HepG2 (cell line): Measurements from ENCODE around the gene SLC41A3. TPM values are rescaled to one million over a fixed set of nuclear protein-coding genes. Genes with fewer than 3 reads are reported as not detected.

Experiments
- AKAP8 ChIP-seq: sonication (generic); formaldehyde crosslinking; IDR thresholded peaks from 2 replicates; pipeline ENCODE4 v1.5.1; 2020; ENCODE audit warnings: mild to moderate bottlenecking, missing genetic modification reagents
- HNF4A ChIP-seq: sonication (generic); formaldehyde crosslinking; IDR thresholded peaks from 2 replicates; pipeline ENCODE4 v1.4.0; 2020; ENCODE audit warnings: missing genetic modification reagents
- KLF15 ChIP-seq: sonication (generic); formaldehyde crosslinking; IDR thresholded peaks from 2 replicates; pipeline ENCODE4 v1.8.1; 2023; ENCODE audit warnings: borderline replicate concordance, mild to moderate bottlenecking, inconsistent platforms, missing genetic modification reagents, mixed read lengths
- NFATC3 ChIP-seq: sonication (generic); formaldehyde crosslinking; IDR thresholded peaks from 2 replicates; pipeline ENCODE4 v1.5.1; 2020; ENCODE audit warnings: mild to moderate bottlenecking, missing genetic modification reagents
- POLR2A ChIP-seq, 2 experiments: IDR thresholded peaks; 2 replicates each; pipeline ENCODE4 v1.6.1; 2011; ENCODE audit warnings: low read depth in 2 of 2, low read length in 2 of 2, mild to moderate bottlenecking in 1 of 2, moderate library complexity in 1 of 2; ENCODE audit not compliant: insufficient read depth in 1 of 2
- PRMT3 ChIP-seq: sonication (generic); formaldehyde crosslinking; IDR thresholded peaks from 2 replicates; pipeline ENCODE4 v1.8.1; 2022; ENCODE audit warnings: low read depth, mild to moderate bottlenecking, moderate library complexity, missing genetic modification reagents, borderline replicate concordance
- SIN3B ChIP-seq: fragments of 150-350 bp; IDR thresholded peaks from 2 replicates; pipeline ENCODE4 v1.6.1; 2014; ENCODE audit warnings: low read length
- SMAD3 ChIP-seq: sonication (generic); formaldehyde crosslinking; IDR thresholded peaks from 2 replicates; pipeline ENCODE4 v1.4.0; 2020; ENCODE audit warnings: missing genetic modification reagents
- SOX5 ChIP-seq: IDR thresholded peaks from 2 replicates; pipeline ENCODE4 v1.6.1; 2016; ENCODE audit warnings: borderline replicate concordance
- SSRP1 ChIP-seq: IDR thresholded peaks from 2 replicates; pipeline ENCODE4 v1.6.1; 2016; ENCODE audit warnings: control low read depth
- STAG1 ChIP-seq: sonication (generic); formaldehyde crosslinking; IDR thresholded peaks from 2 replicates; pipeline ENCODE4 v1.4.0; 2020; ENCODE audit warnings: missing genetic modification reagents
- TEAD3 ChIP-seq: optimal IDR thresholded peaks from 2 replicates; pipeline ENCODE3; 2016; ENCODE audit warnings: borderline replicate concordance
- ZFP82 ChIP-seq: sonication (generic); formaldehyde crosslinking; IDR thresholded peaks from 2 replicates; pipeline ENCODE4 v1.5.1; 2020; ENCODE audit warnings: mild to moderate bottlenecking, missing genetic modification reagents, borderline replicate concordance
- ZFYVE20 ChIP-seq: sonication (generic); formaldehyde crosslinking; IDR thresholded peaks from 2 replicates; pipeline ENCODE4 v1.8.0; 2023; ENCODE audit warnings: low read depth, mild to moderate bottlenecking, moderate library complexity, missing genetic modification reagents, borderline replicate concordance
- ZNF263 ChIP-seq: sonication (generic); formaldehyde crosslinking; IDR thresholded peaks from 2 replicates; pipeline ENCODE4 v1.4.0; 2020; ENCODE audit warnings: missing genetic modification reagents
- ZNF3 ChIP-seq: IDR thresholded peaks from 2 replicates; pipeline ENCODE4 v1.7.0; 2017; ENCODE audit warnings: inconsistent platforms
- ZNF354B ChIP-seq: sonication (generic); formaldehyde crosslinking; IDR thresholded peaks from 2 replicates; pipeline ENCODE4 v1.8.0; 2022; ENCODE audit warnings: mild to moderate bottlenecking, missing genetic modification reagents
- ZNF672 ChIP-seq: sonication (generic); formaldehyde crosslinking; IDR thresholded peaks from 2 replicates; pipeline ENCODE4 v1.8.1; 2022; ENCODE audit warnings: missing genetic modification reagents
- ZSCAN21 ChIP-seq: sonication (generic); formaldehyde crosslinking; IDR thresholded peaks from 2 replicates; pipeline ENCODE4 v1.8.0; 2022; ENCODE audit warnings: mild to moderate bottlenecking, missing genetic modification reagents, moderate library complexity, borderline replicate concordance
- polyA plus RNA-seq, 8 experiments: library from polyadenylated mRNA; depleted of rRNA in 3 of 8; stranded (reverse) in 7 of 8; unstranded in 1 of 8; fragments of >200 nt; fragmentation: Illumina TruSeq in 4 of 8; extraction: Trizol in 4 of 8; gene quantifications; 2 replicates each; pipeline versions ENCODE4 v1.2.1 to v1.2.3, GENCODE V29; 2011 to 2016; ENCODE audit warnings: low read depth in 4 of 8, missing spikeins in 1 of 8, mixed read lengths in 1 of 8; ENCODE audit not compliant: insufficient read depth in 1 of 8
- total RNA-seq, 5 experiments: library from RNA; depleted of rRNA; stranded (reverse); fragments of >200 nt; fragmentation: Illumina TruSeq; extraction: Trizol; gene quantifications; 2 replicates each; pipeline ENCODE4 v1.2.3, GENCODE V29; 2016; ENCODE audit warnings: low read depth in 1 of 5
- TF ChIP-seq, protein P1 (sequence below): sonication (generic); formaldehyde crosslinking; IDR thresholded peaks from 2 replicates; pipeline ENCODE4 v1.8.1; 2023; ENCODE audit warnings: mild to moderate bottlenecking, missing genetic modification reagents
- TF ChIP-seq, protein P2 (sequence below): sonication (generic); formaldehyde crosslinking; IDR thresholded peaks from 2 replicates; pipeline ENCODE4 v1.8.1; 2023; ENCODE audit warnings: mild to moderate bottlenecking, moderate library complexity, missing genetic modification reagents
- TF ChIP-seq, protein P3 (sequence below): sonication (generic); formaldehyde crosslinking; IDR thresholded peaks from 2 replicates; pipeline ENCODE4 v1.4.0; 2020; ENCODE audit warnings: missing genetic modification reagents
- TF ChIP-seq, protein P4 (sequence below): fragments of 450-650 bp; IDR thresholded peaks from 2 replicates; pipeline ENCODE4 v1.6.1; 2016
- TF ChIP-seq, protein P5 (sequence below): sonication (generic); formaldehyde crosslinking; IDR thresholded peaks from 2 replicates; pipeline ENCODE4 v1.4.0; 2020; ENCODE audit warnings: missing genetic modification reagents

SLC41A3 gene
- total and polyA plus RNA-seq, 2 of the 13 experiments (the other 11 are each of a cell fraction or from before 2014, with no cell fraction given) = 26.0 to 71.1 TPM

DNA sequence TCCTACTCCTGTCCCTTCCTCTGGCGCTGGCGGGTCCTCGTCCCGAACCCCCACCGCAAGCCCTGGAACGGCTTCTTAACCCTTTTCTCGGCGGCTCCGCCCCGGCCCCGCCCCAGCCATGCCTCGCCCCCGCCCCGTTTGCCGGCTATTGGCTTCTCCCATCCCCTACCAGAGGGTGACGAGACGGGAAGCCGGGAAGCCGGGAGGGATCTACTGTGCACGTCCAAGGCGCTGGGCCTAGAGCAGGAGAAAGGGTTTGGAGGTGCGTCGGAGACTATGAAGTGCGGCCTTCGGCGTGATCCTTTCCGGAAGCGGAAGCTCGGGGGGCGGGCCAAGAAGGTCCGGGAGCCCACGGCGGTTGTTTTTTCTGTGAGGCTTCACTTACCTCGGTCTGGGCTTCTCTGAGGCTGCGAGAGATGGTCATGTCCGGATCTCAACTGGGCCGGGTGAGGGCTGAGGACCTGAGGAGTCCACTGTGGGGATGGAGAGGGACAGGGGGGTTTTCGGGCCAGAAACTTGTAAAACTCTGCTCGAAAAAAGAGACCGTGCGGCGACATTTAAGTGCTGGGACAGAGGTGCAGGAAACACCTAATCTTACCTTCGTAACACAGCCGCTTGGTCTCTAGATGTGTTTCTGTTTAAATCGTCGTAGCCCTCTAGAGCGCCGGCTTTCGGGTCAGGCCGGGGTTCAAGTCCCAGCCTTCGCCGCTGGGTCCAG lies 93.5 kb downstream of the SLC41A3 start (continued):
- TF ChIP-seq AKAP8 (CRISPR knock-in tag) (no peak), ZNF672 (CRISPR knock-in tag) (no peak), ZFYVE20 (CRISPR knock-in tag) (no peak), ZNF354B (CRISPR knock-in tag) (no peak), POLR2A (IDR thresholded peaks at IDR 0.05; ENCODE audit: insufficient read depth in 1 of 2, low read depth in 2 of 2, low read length in 2 of 2) (peak; percentile 55 to 75; a peak in 3 of 4 replicates), ZSCAN21 (CRISPR knock-in tag) (no peak), KLF15 (no peak), NFATC3 (no peak), ZFP82 (CRISPR knock-in tag) (no peak), STAG1 (no peak), TEAD3 (CRISPR knock-in tag) (no peak), HNF4A (CRISPR knock-in tag) (no peak), SIN3B (no peak), ZNF3 (no peak), PRMT3 (no peak), SMAD3 (no peak), ZNF263 (no peak), SOX5 (CRISPR knock-in tag) (no peak), SSRP1 (CRISPR knock-in tag) (no peak)
- TF ChIP-seq, protein P1, sequence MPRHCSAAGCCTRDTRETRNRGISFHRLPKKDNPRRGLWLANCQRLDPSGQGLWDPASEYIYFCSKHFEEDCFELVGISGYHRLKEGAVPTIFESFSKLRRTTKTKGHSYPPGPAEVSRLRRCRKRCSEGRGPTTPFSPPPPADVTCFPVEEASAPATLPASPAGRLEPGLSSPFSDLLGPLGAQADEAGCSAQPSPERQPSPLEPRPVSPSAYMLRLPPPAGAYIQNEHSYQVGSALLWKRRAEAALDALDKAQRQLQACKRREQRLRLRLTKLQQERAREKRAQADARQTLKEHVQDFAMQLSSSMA (CRISPR knock-in tag) = no peak
- TF ChIP-seq, protein P2, sequence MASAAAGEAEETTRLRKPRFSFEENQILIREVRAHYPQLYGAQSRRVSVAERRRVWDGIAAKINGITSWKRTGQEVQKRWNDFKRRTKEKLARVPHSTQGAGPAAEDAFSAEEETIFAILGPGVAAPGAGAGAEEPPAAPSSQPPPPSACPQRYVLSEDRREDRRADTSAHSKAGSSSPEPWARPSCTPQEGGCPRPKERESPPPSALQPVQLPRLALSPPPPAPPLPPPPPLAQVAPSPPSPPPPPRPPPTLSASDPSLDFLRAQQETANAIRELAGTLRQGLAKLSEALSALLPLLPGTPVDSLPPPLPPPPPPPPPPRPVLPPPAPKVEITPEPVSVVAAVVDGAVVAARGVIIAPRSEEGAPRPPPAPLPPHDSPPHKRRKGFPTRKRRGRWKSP (CRISPR knock-in tag) = no peak
- TF ChIP-seq, protein P3, sequence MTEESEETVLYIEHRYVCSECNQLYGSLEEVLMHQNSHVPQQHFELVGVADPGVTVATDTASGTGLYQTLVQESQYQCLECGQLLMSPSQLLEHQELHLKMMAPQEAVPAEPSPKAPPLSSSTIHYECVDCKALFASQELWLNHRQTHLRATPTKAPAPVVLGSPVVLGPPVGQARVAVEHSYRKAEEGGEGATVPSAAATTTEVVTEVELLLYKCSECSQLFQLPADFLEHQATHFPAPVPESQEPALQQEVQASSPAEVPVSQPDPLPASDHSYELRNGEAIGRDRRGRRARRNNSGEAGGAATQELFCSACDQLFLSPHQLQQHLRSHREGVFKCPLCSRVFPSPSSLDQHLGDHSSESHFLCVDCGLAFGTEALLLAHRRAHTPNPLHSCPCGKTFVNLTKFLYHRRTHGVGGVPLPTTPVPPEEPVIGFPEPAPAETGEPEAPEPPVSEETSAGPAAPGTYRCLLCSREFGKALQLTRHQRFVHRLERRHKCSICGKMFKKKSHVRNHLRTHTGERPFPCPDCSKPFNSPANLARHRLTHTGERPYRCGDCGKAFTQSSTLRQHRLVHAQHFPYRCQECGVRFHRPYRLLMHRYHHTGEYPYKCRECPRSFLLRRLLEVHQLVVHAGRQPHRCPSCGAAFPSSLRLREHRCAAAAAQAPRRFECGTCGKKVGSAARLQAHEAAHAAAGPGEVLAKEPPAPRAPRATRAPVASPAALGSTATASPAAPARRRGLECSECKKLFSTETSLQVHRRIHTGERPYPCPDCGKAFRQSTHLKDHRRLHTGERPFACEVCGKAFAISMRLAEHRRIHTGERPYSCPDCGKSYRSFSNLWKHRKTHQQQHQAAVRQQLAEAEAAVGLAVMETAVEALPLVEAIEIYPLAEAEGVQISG (CRISPR knock-in tag) = peak; percentile 60; the same call in 1 of the 2 replicates
- TF ChIP-seq, protein P4, sequence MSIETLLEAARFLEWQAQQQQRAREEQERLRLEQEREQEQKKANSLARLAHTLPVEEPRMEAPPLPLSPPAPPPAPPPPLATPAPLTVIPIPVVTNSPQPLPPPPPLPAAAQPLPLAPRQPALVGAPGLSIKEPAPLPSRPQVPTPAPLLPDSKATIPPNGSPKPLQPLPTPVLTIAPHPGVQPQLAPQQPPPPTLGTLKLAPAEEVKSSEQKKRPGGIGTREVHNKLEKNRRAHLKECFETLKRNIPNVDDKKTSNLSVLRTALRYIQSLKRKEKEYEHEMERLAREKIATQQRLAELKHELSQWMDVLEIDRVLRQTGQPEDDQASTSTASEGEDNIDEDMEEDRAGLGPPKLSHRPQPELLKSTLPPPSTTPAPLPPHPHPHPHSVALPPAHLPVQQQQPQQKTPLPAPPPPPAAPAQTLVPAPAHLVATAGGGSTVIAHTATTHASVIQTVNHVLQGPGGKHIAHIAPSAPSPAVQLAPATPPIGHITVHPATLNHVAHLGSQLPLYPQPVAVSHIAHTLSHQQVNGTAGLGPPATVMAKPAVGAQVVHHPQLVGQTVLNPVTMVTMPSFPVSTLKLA = no peak
- TF ChIP-seq, protein P5, sequence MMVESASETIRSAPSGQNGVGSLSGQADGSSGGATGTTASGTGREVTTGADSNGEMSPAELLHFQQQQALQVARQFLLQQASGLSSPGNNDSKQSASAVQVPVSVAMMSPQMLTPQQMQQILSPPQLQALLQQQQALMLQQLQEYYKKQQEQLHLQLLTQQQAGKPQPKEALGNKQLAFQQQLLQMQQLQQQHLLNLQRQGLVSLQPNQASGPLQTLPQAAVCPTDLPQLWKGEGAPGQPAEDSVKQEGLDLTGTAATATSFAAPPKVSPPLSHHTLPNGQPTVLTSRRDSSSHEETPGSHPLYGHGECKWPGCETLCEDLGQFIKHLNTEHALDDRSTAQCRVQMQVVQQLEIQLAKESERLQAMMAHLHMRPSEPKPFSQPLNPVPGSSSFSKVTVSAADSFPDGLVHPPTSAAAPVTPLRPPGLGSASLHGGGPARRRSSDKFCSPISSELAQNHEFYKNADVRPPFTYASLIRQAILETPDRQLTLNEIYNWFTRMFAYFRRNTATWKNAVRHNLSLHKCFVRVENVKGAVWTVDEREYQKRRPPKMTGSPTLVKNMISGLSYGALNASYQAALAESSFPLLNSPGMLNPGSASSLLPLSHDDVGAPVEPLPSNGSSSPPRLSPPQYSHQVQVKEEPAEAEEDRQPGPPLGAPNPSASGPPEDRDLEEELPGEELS (CRISPR knock-in tag) = no peak
